ENCODE results near the gene ELOVL6. TPM values are rescaled to one million over a fixed set of nuclear protein-coding genes. Genes with fewer than 3 reads are reported as not detected.
A peak's percentile ranks its signal among the peaks of the same experiment; 100 is the strongest.

Gene ELOVL6
- total and polyA plus RNA-seq, 9 of the 15 experiments (the other 6 are each of a cell fraction or from before 2014, with no cell fraction given): 18.3 to 82.6 (median 46.0) TPM

DNA sequence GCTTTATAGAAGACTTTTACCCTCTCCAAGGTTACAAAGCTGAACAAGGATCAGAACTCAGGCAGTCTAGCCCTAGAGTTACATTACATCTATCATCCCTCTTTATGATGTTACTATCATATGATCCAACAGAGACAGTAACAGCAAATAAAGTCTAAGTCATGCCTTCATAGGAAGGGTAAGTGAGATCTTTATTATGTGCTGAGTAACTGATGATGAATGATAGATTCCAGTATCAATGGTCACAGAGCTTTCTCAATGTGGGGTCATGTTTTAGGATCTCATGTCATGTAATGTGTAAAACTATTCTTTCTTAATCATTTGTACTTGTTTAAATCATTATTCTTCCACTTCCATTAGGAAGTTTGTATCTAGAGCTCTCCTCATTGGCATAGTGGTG, 22.8 kb downstream of the ELOVL6 start:
- no TSS peak for BruUV-seq (replicated peaks)
- H3K9ac ChIP-seq (ENCODE audit: insufficient read depth in 1 of 2, low read depth in 2 of 2, low read length in 2 of 2): no peak overlapping the region
- H3K27ac ChIP-seq (ENCODE audit: extremely low read depth, low read depth, low read length): no peak overlapping the region
- no peaks in the 10 kb centered on the region for H4K20me1 ChIP-seq (replicated peaks; ENCODE audit: control insufficient read depth, insufficient read depth, low read length)
- POLR2A ChIA-PET: interaction anchor here (0.6 to 1.0 kb wide), 2 partner anchors 10 to 13 kb away, joined by 3 to 4 read pairs; no protein-coding TSS in a partner anchor
- in situ Hi-C loops (cut with MboI): no loop called here
- peaks cover 75% of the 10 kb centered on the region for H3K36me3 ChIP-seq (ENCODE audit: control insufficient read depth, insufficient read depth, low read length)
- peaks cover 16% of the 10 kb centered on the region for H3K79me2 ChIP-seq (ENCODE audit: control insufficient read depth, insufficient read depth, low read length)
- H3K9me1 ChIP-seq (ENCODE audit: control insufficient read depth, insufficient read depth, low read length): no peaks in the 10 kb centered on the region
- no peaks in the 10 kb centered on the region for H3K27me3 ChIP-seq (ENCODE audit: control insufficient read depth in 2 of 2, insufficient read depth in 2 of 2, low read length in 2 of 2)
- no peak overlapping the region for H3K4me2 ChIP-seq (ENCODE audit: insufficient read depth, low read length)
- FAIRE-seq: peak; percentile 49
- intact Hi-C loops (cut with micrococcal nuclease): no loop called here
- CTCF ChIA-PET (ENCODE audit: low intra/inter-chr PET ratio): no interaction called here
- DNase-seq (ENCODE audit: extremely low read depth in 1 of 4, low spot score in 3 of 4): no peak
- no peak for ATAC-seq
- no peaks in the 10 kb centered on the region for H3K4me1 ChIP-seq (replicated peaks in 1 of 2; ENCODE audit: control insufficient read depth in 2 of 2, insufficient read depth in 2 of 2, low read length in 2 of 2)
- no peak overlapping the region for H3K4me3 ChIP-seq
- TF ChIP-seq ZFP1 (CRISPR knock-in tag; IDR thresholded peaks at IDR 0.05) (no peak), ZNF77 (CRISPR knock-in tag; IDR thresholded peaks at IDR 0.05) (no peak), HEY1 (CRISPR knock-in tag; IDR thresholded peaks at IDR 0.05; ENCODE audit: borderline replicate concordance) (no peak), NFIX (CRISPR knock-in tag; IDR thresholded peaks at IDR 0.05; ENCODE audit: low read depth) (no peak), ZNF584 (CRISPR knock-in tag; IDR thresholded peaks at IDR 0.05; ENCODE audit: low read depth) (no peak), ZNF274 (IDR thresholded peaks at IDR 0.05; ENCODE audit: borderline replicate concordance, low read depth, low read length) (no peak), CAMTA2 (CRISPR knock-in tag; conservative IDR thresholded peaks at IDR 0.05) (no peak), EP400 (IDR thresholded peaks at IDR 0.05) (no peak), MXI1 (IDR thresholded peaks at IDR 0.05; ENCODE audit: low read depth, low read length) (no peak), MAFK (IDR thresholded peaks at IDR 0.05; ENCODE audit: low read length) (no peak), ZNF253 (CRISPR knock-in tag; conservative IDR thresholded peaks at IDR 0.05) (no peak), STAT5B (CRISPR knock-in tag; IDR thresholded peaks at IDR 0.05) (no peak), NFATC3 (IDR thresholded peaks at IDR 0.05) (no peak)
- TF ChIP-seq, protein P1, sequence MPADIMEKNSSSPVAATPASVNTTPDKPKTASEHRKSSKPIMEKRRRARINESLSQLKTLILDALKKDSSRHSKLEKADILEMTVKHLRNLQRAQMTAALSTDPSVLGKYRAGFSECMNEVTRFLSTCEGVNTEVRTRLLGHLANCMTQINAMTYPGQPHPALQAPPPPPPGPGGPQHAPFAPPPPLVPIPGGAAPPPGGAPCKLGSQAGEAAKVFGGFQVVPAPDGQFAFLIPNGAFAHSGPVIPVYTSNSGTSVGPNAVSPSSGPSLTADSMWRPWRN (IDR thresholded peaks at IDR 0.05; ENCODE audit: low read depth): no peak
- TF ChIP-seq, protein P2, sequence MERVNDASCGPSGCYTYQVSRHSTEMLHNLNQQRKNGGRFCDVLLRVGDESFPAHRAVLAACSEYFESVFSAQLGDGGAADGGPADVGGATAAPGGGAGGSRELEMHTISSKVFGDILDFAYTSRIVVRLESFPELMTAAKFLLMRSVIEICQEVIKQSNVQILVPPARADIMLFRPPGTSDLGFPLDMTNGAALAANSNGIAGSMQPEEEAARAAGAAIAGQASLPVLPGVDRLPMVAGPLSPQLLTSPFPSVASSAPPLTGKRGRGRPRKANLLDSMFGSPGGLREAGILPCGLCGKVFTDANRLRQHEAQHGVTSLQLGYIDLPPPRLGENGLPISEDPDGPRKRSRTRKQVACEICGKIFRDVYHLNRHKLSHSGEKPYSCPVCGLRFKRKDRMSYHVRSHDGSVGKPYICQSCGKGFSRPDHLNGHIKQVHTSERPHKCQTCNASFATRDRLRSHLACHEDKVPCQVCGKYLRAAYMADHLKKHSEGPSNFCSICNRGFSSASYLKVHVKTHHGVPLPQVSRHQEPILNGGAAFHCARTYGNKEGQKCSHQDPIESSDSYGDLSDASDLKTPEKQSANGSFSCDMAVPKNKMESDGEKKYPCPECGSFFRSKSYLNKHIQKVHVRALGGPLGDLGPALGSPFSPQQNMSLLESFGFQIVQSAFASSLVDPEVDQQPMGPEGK (CRISPR knock-in tag; IDR thresholded peaks at IDR 0.05; ENCODE audit: borderline replicate concordance): no peak
- TF ChIP-seq, protein P3, sequence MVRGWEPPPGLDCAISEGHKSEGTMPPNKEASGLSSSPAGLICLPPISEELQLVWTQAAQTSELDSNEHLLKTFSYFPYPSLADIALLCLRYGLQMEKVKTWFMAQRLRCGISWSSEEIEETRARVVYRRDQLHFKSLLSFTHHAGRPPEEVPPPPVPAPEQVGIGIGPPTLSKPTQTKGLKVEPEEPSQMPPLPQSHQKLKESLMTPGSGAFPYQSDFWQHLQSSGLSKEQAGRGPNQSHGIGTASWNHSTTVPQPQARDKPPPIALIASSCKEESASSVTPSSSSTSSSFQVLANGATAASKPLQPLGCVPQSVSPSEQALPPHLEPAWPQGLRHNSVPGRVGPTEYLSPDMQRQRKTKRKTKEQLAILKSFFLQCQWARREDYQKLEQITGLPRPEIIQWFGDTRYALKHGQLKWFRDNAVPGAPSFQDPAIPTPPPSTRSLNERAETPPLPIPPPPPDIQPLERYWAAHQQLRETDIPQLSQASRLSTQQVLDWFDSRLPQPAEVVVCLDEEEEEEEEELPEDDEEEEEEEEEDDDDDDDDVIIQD (CRISPR knock-in tag; IDR thresholded peaks at IDR 0.05): no peak
- H3K9me3 ChIP-seq (replicated peaks; ENCODE audit: control insufficient read depth, insufficient read depth, low read depth, low read length): no peaks in the 10 kb centered on the region
- no peak overlapping the region for H2AFZ ChIP-seq (ENCODE audit: low read depth, low read length)
